SK-N-SH (cell line): ENCODE measurements around the gene GABRB3. TPM values are rescaled to one million over a fixed set of nuclear protein-coding genes. Genes with fewer than 3 reads are reported as not detected.

Source experiments
- CTCF ChIA-PET: fragments of 300-600, 350-600 bp; formaldehyde crosslinking; extraction: SDS; loops from one replicate; lab custom pipeline; 2021; lab: Yijun Ruan, JAX
- POLR2A ChIA-PET: fragments of 350-600 bp; sonication (Branson Sonifier 250); formaldehyde crosslinking; extraction: SDS; loops from one replicate; lab custom pipeline; 2020; ENCODE audit warnings: antibody characterized with exemption, inconsistent platforms; lab: Yijun Ruan, JAX
- DNase-seq: peaks from one replicate; pipeline ENCODE4 v3.0.0; 2012
- H2AFZ ChIP-seq: fragments of 200-600 bp; sonication (generic); 2 replicates; pipeline ENCODE4 v1.8.1; 2016; ENCODE audit warnings: antibody characterized with exemption, mild to moderate bottlenecking, low read depth
- H3F3A ChIP-seq: fragments of 200-600 bp; sonication (generic); replicated peaks from 2 replicates; pipeline ENCODE3; 2016; ENCODE audit warnings: antibody characterized with exemption, mild to moderate bottlenecking; ENCODE audit not compliant: insufficient read depth
- H3K27ac ChIP-seq, 2 experiments: fragments of 200-500 bp in 1 of 2; fragments of 200-600 bp in 1 of 2; sonication (Bioruptor generic) in 1 of 2; sonication (generic), shearing (Covaris generic) in 1 of 2; 2 replicates each; pipeline versions ENCODE4 v1.5.1 to v1.6.1; 2014 to 2016; ENCODE audit warnings: low read depth in 2 of 2, inconsistent platforms in 1 of 2, low read length in 1 of 2, mild to moderate bottlenecking in 1 of 2, mixed read lengths in 1 of 2
- H3K27me3 ChIP-seq: fragments of 200-600 bp; sonication (generic), shearing (Covaris generic); 2 replicates; pipeline ENCODE4 v1.6.1; 2016; ENCODE audit warnings: mixed run types; ENCODE audit not compliant: insufficient read depth
- H3K36me3 ChIP-seq, 2 experiments: fragments of 200-500 bp in 1 of 2; fragments of 200-600 bp in 1 of 2; sonication (Bioruptor generic) in 1 of 2; sonication (generic) in 1 of 2; replicated peaks in 1 of 2; 2 replicates each; pipeline versions ENCODE3 to v1.5.1; 2014 to 2016; ENCODE audit warnings: low read length in 1 of 2, mild to moderate bottlenecking in 1 of 2; ENCODE audit not compliant: insufficient read depth in 2 of 2, control insufficient read depth in 1 of 2
- H3K4me1 ChIP-seq, 2 experiments: fragments of 200-500 bp in 1 of 2; fragments of 200-600 bp in 1 of 2; sonication (Bioruptor generic) in 1 of 2; sonication (generic), shearing (Covaris generic) in 1 of 2; 2 replicates each; pipeline versions ENCODE4 v1.5.1 to v1.6.1; 2014 to 2016; ENCODE audit warnings: low read depth in 1 of 2, low read length in 1 of 2, mixed run types in 1 of 2; ENCODE audit not compliant: insufficient read depth in 2 of 2, control insufficient read depth in 1 of 2
- H3K4me2 ChIP-seq: fragments of 200-600 bp; sonication (generic), shearing (Covaris generic); 2 replicates; pipeline ENCODE4 v1.6.1; 2017; ENCODE audit warnings: mixed run types
- H3K4me3 ChIP-seq, 2 experiments: fragments of 200-500 bp in 1 of 2; fragments of 200-600 bp in 1 of 2; sonication (Bioruptor generic) in 1 of 2; sonication (generic), shearing (Covaris generic) in 1 of 2; 2 replicates each; pipeline versions ENCODE4 v1.5.1 to v1.8.1; 2014 to 2016; ENCODE audit warnings: low read depth in 2 of 2, inconsistent platforms in 1 of 2, low read length in 1 of 2, mild to moderate bottlenecking in 1 of 2, mixed read lengths in 1 of 2, moderate library complexity in 1 of 2
- H3K79me2 ChIP-seq: fragments of 200-600 bp; sonication (generic); 2 replicates; pipeline ENCODE4 v1.8.1; 2017; ENCODE audit warnings: mild to moderate bottlenecking; ENCODE audit not compliant: insufficient read depth
- H3K9ac ChIP-seq: fragments of 200-600 bp; sonication (generic); 2 replicates; pipeline ENCODE4 v1.6.1; 2017; ENCODE audit warnings: mixed run types
- H3K9me2 ChIP-seq: fragments of 200-600 bp; sonication (generic); 2 replicates; pipeline ENCODE4 v1.6.1; 2017; ENCODE audit warnings: mixed run types
- H3K9me3 ChIP-seq: fragments of 200-600 bp; sonication (generic); 2 replicates; pipeline ENCODE4 v1.6.1; 2017; ENCODE audit warnings: mixed run types, mild to moderate bottlenecking, moderate library complexity
- H4K20me1 ChIP-seq: fragments of 200-600 bp; sonication (generic); 2 replicates; pipeline ENCODE4 v1.6.1; 2017; ENCODE audit warnings: mild to moderate bottlenecking, mixed run types; ENCODE audit not compliant: insufficient read depth
- CHD2 ChIP-seq: fragments of 150-350 bp; IDR thresholded peaks from 2 replicates; pipeline ENCODE4 v1.6.1; 2018; ENCODE audit warnings: low read length; ENCODE audit not compliant: partially characterized antibody
- EP300 ChIP-seq, 2 experiments: IDR thresholded peaks; 2 replicates each; pipeline versions ENCODE4 v1.4.0 to v1.6.1; 2012; ENCODE audit warnings: borderline replicate concordance in 1 of 2, low read depth in 1 of 2, low read length in 1 of 2
- FOXJ3 ChIP-seq: sonication (generic); formaldehyde crosslinking; IDR thresholded peaks from 2 replicates; pipeline ENCODE4 v1.5.1; 2020; ENCODE audit warnings: mild to moderate bottlenecking, missing genetic modification reagents
- FOXM1 ChIP-seq: IDR thresholded peaks from 2 replicates; pipeline ENCODE4 v1.4.0; 2012; ENCODE audit warnings: low read depth, mild to moderate bottlenecking
- GABPA ChIP-seq: IDR thresholded peaks from 2 replicates; pipeline ENCODE4 v1.4.0; 2012; ENCODE audit warnings: low read depth, mild to moderate bottlenecking
- GATA2 ChIP-seq: sonication (generic); formaldehyde crosslinking; IDR thresholded peaks from 2 replicates; pipeline ENCODE4 v1.5.0; 2020; ENCODE audit warnings: mild to moderate bottlenecking, missing genetic modification reagents
- MXI1 ChIP-seq: IDR thresholded peaks from 2 replicates; pipeline ENCODE4 v1.6.1; 2012; ENCODE audit warnings: mild to moderate bottlenecking, low read depth, low read length, improper control_type of control experiment
- NFIC ChIP-seq: IDR thresholded peaks from 2 replicates; pipeline ENCODE4 v1.4.0; 2012; ENCODE audit warnings: borderline replicate concordance
- POLR2AphosphoS5 ChIP-seq: IDR thresholded peaks from 2 replicates; pipeline ENCODE4 v1.6.1; 2012; ENCODE audit warnings: low read depth, low read length
- RAD21 ChIP-seq: IDR thresholded peaks from 2 replicates; pipeline ENCODE4 v1.6.1; 2012; ENCODE audit warnings: mild to moderate bottlenecking, low read length
- RCOR1 ChIP-seq: fragments of 150-350 bp; IDR thresholded peaks from 2 replicates; pipeline ENCODE4 v1.6.1; 2017; ENCODE audit warnings: antibody characterized with exemption, low read length
- REST ChIP-seq: IDR thresholded peaks from 2 replicates; pipeline ENCODE4 v1.6.1; 2012; ENCODE audit warnings: mild to moderate bottlenecking, low read depth, low read length, moderate library complexity
- RXRA ChIP-seq: IDR thresholded peaks from 2 replicates; pipeline ENCODE4 v1.4.0; 2012; ENCODE audit warnings: low read depth, mild to moderate bottlenecking, borderline replicate concordance
- SIN3A ChIP-seq: IDR thresholded peaks from 2 replicates; pipeline ENCODE4 v1.6.1; 2012; ENCODE audit warnings: low read depth, mild to moderate bottlenecking, low read length, moderate library complexity, borderline replicate concordance
- SMC3 ChIP-seq: IDR thresholded peaks from 2 replicates; pipeline ENCODE4 v1.6.1; 2012; ENCODE audit warnings: low read depth, low read length, improper control_type of control experiment
- TEAD4 ChIP-seq: IDR thresholded peaks from 2 replicates; pipeline ENCODE4 v1.4.0; 2012; ENCODE audit warnings: mild to moderate bottlenecking, borderline replicate concordance; ENCODE audit not compliant: insufficient read depth
- YY1 ChIP-seq: IDR thresholded peaks from 2 replicates; pipeline ENCODE4 v1.4.0; 2012; ENCODE audit warnings: low read depth, mild to moderate bottlenecking
- ZBTB33 ChIP-seq: IDR thresholded peaks from 2 replicates; pipeline ENCODE4 v1.4.0; 2012; ENCODE audit warnings: low read depth, borderline replicate concordance
- WGBS: methylation state at CpG from one replicate; pipeline ENCODE4 v1.1.6; 2017; ENCODE audit warnings: low lambda C conversion rate; 5-methylcytosine and 5-hydroxymethylcytosine counted together
- polyA plus RNA-seq, 3 experiments: library from polyadenylated mRNA; depleted of rRNA; stranded (reverse); fragments of >200 nt; gene quantifications; 2 replicates each; pipeline ENCODE4 v1.2.3, GENCODE V29; 2012
- TF ChIP-seq, protein P1 (sequence below): IDR thresholded peaks from 2 replicates; pipeline ENCODE4; 2012
- TF ChIP-seq, protein P2 (sequence below): IDR thresholded peaks from 2 replicates; pipeline ENCODE4 v1.4.0; 2012; ENCODE audit warnings: low read depth

Gene GABRB3
- polyA plus RNA-seq, 1 of the 3 experiments (the other 2 are of a cell fraction) = 0.10 TPM

DNA sequence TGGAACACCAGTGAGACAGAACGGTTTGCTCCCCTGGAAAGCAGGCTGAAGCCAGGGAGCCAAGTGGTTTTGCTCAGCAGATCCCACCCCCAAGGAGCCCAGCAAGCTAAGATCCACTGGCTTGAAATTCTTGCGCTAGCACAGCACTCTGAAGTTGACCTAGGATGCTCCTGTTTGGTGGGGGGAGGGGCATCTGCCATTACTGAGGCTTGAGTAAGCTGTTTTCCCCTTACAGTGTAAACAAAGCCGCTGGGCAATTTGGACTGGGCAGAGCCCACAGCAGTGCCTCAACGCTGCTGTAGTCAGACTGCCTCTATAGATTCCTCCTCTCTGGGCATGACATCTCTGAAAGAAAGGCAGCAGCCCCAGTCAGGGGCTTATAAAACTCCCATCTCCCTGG, 241.4 kb downstream of the GABRB3 start:
- TF ChIP-seq CHD2 (no peak), POLR2AphosphoS5 (no peak), NFIC (no peak), MXI1 (no peak), RXRA (no peak), FOXM1 (no peak), YY1 (no peak), GABPA (no peak), EP300 (IDR thresholded peaks at IDR 0.05; ENCODE audit: borderline replicate concordance in 1 of 2, low read depth in 1 of 2, low read length in 1 of 2) (no peak), RCOR1 (no peak), SIN3A (no peak), RAD21 (no peak), ZBTB33 (no peak), FOXJ3 (CRISPR knock-in tag) (no peak)
- TF ChIP-seq, protein P1, sequence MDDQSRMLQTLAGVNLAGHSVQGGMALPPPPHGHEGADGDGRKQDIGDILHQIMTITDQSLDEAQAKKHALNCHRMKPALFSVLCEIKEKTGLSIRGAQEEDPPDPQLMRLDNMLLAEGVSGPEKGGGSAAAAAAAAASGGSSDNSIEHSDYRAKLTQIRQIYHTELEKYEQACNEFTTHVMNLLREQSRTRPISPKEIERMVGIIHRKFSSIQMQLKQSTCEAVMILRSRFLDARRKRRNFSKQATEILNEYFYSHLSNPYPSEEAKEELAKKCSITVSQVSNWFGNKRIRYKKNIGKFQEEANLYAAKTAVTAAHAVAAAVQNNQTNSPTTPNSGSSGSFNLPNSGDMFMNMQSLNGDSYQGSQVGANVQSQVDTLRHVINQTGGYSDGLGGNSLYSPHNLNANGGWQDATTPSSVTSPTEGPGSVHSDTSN = no peak
- TF ChIP-seq, protein P2, sequence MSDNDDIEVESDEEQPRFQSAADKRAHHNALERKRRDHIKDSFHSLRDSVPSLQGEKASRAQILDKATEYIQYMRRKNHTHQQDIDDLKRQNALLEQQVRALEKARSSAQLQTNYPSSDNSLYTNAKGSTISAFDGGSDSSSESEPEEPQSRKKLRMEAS = no peak
- WGBS = 43% methylated on average over 3 of the region's 4 CpGs
- H3F3A ChIP-seq = no peaks in the 10 kb centered on the region

DNA sequence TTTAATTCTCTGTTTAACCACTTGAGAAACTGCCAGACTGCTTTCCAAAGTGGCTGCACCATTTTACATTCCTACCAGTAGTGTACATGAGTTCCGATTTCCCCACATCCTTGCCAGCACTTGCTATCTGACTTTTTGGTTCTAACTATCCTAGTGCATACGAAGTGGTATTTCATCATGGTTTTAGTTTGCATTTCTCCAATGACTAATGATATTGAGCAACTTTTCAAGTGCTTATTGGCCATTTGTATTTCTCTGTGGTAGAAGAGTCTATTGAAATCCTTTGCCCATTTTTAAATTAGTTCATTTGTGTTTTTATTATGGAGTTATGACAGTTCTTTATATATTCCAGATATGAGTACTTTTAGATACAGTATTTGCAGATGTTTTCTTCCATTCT, 247.8 kb downstream of the GABRB3 start:
- Histone ChIP-seq H3K36me3 (no peaks in the 10 kb centered on the region), H3K9ac (no peak overlapping the region), H2AFZ (no peak overlapping the region), H3K79me2 (no peaks in the 10 kb centered on the region), H3K4me3 (no peak overlapping the region), H3K9me2 (no peaks in the 10 kb centered on the region), H3K4me2 (no peak overlapping the region), H3K4me1 (no peaks in the 10 kb centered on the region), H3K9me3 (peaks cover 1% of the 10 kb centered on the region; the same call in 1 of the 2 replicates), H3K27me3 (no peaks in the 10 kb centered on the region), H4K20me1 (no peaks in the 10 kb centered on the region), H3F3A (no peaks in the 10 kb centered on the region), H3K27ac (no peak overlapping the region)
- WGBS = 32% methylated on average over 2 of the region's 2 CpGs
- no peak for DNase-seq
- POLR2A ChIA-PET = no interaction called here
- CTCF ChIA-PET = no interaction called here
- TF ChIP-seq TEAD4 (no peak), CHD2 (no peak), FOXM1 (no peak), REST (no peak), GATA2 (CRISPR knock-in tag) (no peak), FOXJ3 (CRISPR knock-in tag) (no peak), ZBTB33 (no peak), RAD21 (no peak), SMC3 (no peak)

More for the DNA sequence above, 241.4 kb downstream of the GABRB3 start:
- no peaks in the 10 kb centered on the region for H3K79me2 ChIP-seq
- H3K27me3 ChIP-seq = no peaks in the 10 kb centered on the region
- no peaks in the 10 kb centered on the region for H3K36me3 ChIP-seq
- DNase-seq = no peak
- no peaks in the 10 kb centered on the region for H3K9me2 ChIP-seq
- no peak overlapping the region for H3K27ac ChIP-seq
- CTCF ChIA-PET = no interaction called here
- H4K20me1 ChIP-seq = no peaks in the 10 kb centered on the region
- no peak overlapping the region for H3K9ac ChIP-seq
- no peak overlapping the region for H3K4me2 ChIP-seq
- no peak overlapping the region for H3K4me3 ChIP-seq
- H3K9me3 ChIP-seq = peaks cover 4% of the 10 kb centered on the region; the same call in 1 of the 2 replicates
- POLR2A ChIA-PET = no interaction called here
- no peaks in the 10 kb centered on the region for H3K4me1 ChIP-seq
- H2AFZ ChIP-seq = no peak overlapping the region
